ENCODE data around the gene ZAP70. TPM values are rescaled to one million over a fixed set of nuclear protein-coding genes. Genes with fewer than 3 reads are reported as not detected.
A peak's percentile ranks its signal among the peaks of the same experiment; 100 is the strongest.

Gene ZAP70
- 1 to 10 TPM in 3 of 7 donors, under 1 TPM in 4; 0.45 to 2.0 (median 0.69) TPM for total RNA-seq
- polyA plus RNA-seq = 1 to 10 TPM in 1 of 2 donors, under 1 TPM in 1; 0.75 to 1.2 TPM
- long read RNA-seq, donor 1 = 0 reads
- long read RNA-seq, donor 2, partial matches to known transcripts = 0 of 1 reads
- long read RNA-seq, donor 2, other reads (novel, unspliced or antisense) = 0 of 1 reads
- long read RNA-seq, donor 3, partial matches to known transcripts = 0 of 4 reads
- long read RNA-seq, donor 3, other reads (novel, unspliced or antisense) = 2 of 4 reads

GRCh38 chr2:97713296-97714083 is at the start of gene ZAP70:
TSS of gene ZAP70 (plus strand) at chr2:97713576. CDS start at chr2:97724037, 10,461 bp downstream.
- H3K36me3 ChIP-seq = no peaks in the 10 kb centered on the region
- no peak within 1 kb of the TSS for H3K4me3 ChIP-seq
- DNase-seq = peak in 1 of 5 donors; percentile 16
- H3K4me1 ChIP-seq (ENCODE audit: insufficient read depth) = no peaks in the 10 kb centered on the region
- no peaks in the 10 kb centered on the region for H3K27me3 ChIP-seq
- H3K9me3 ChIP-seq = no peaks in the 10 kb centered on the region
- TF ChIP-seq CTCF (IDR thresholded peaks at IDR 0.05) = no peak
- no peak for TF ChIP-seq EP300 (IDR thresholded peaks at IDR 0.05)
- TF ChIP-seq POLR2A (IDR thresholded peaks at IDR 0.05) = no peak
- no peak within 1 kb of the TSS for H3K27ac ChIP-seq
- WGBS, 3 donors = 75 to 81% (median 80%) methylated on average over 21 of the region's 21 CpGs
- intact Hi-C loops (cut with DNase I) = no loop called here

- 0 to 1% (median 0%) methylated on average over 12 to 46 of the region's 46 CpGs for WGBS, 3 donors
- H3K36me3 ChIP-seq = no peaks in the 10 kb centered on the region
- H3K27ac ChIP-seq = peak overlapping the region; percentile 51 to 87
- no peaks in the 10 kb centered on the region for H3K9me3 ChIP-seq
- TF ChIP-seq POLR2A (IDR thresholded peaks at IDR 0.05) = no peak
- TF ChIP-seq CTCF (IDR thresholded peaks at IDR 0.05) = no peak
- TF ChIP-seq EP300 (IDR thresholded peaks at IDR 0.05) = no peak
- H3K4me1 ChIP-seq (ENCODE audit: insufficient read depth) = peaks cover 12% of the 10 kb centered on the region
- H3K27me3 ChIP-seq = no peaks in the 10 kb centered on the region
- DNase-seq = no peak
- intact Hi-C loops (cut with DNase I) = loop anchor here in 1 of 4 donors (2.0 kb wide), 1 partner anchor 17 kb away; the partner anchor contains the start of gene COX5B
- peak overlapping the region; percentile 66 for H3K4me3 ChIP-seq
Observed at GRCh38 chr2:97663626-97663961, 49.8 kb upstream of the ZAP70 start.

GRCh38 chr2:97663962-97664635 is 49.3 kb upstream of the ZAP70 start, which contains the start of gene ACTR1B:
TSS of gene ACTR1B (minus strand) at chr2:97664044. CDS start at chr2:97663890, 154 bp downstream.
- H3K9me3 ChIP-seq = no peaks in the 10 kb centered on the region
- no peaks in the 10 kb centered on the region for H3K27me3 ChIP-seq
- H3K4me1 ChIP-seq (ENCODE audit: insufficient read depth) = peaks cover 12% of the 10 kb centered on the region
- peak; percentile 18 to 64 (median 50) for TF ChIP-seq CTCF (IDR thresholded peaks at IDR 0.05)
- TF ChIP-seq POLR2A (IDR thresholded peaks at IDR 0.05) = peak; percentile 84
- no peak for TF ChIP-seq EP300 (IDR thresholded peaks at IDR 0.05)
- H3K4me3 ChIP-seq = peak within 1 kb of the TSS; percentile 66
- intact Hi-C loops (cut with DNase I) = loop anchor here in 1 of 4 donors (2.0 kb wide), 1 partner anchor 17 kb away; the partner anchor contains the start of gene COX5B
- H3K36me3 ChIP-seq = no peaks in the 10 kb centered on the region
- WGBS, 3 donors = 0% methylated on average over 37 to 60 of the region's 60 CpGs
- DNase-seq = peak; percentile 97 to 98 (median 98)
- H3K27ac ChIP-seq = peak within 1 kb of the TSS; percentile 51 to 87

- Histone ChIP-seq H3K9me3 (no peaks in the 10 kb centered on the region), H3K4me1 (ENCODE audit: insufficient read depth) (peaks cover 12% of the 10 kb centered on the region), H3K27me3 (no peaks in the 10 kb centered on the region), H3K36me3 (no peaks in the 10 kb centered on the region), H3K4me3 (peak overlapping the region; percentile 66), H3K27ac (peak overlapping the region; percentile 51 to 87)
- intact Hi-C loops (cut with DNase I) = no loop called here
- DNase-seq = no peak
- WGBS, 3 donors = 6 to 9% (median 7%) methylated on average over 21 of the region's 21 CpGs
- TF ChIP-seq CTCF (IDR thresholded peaks at IDR 0.05) (no peak), POLR2A (IDR thresholded peaks at IDR 0.05) (no peak), EP300 (IDR thresholded peaks at IDR 0.05) (no peak)
Observed at GRCh38 chr2:97664636-97664970, 48.8 kb upstream of the ZAP70 start.

Data from ovary (tissue), 10 donors.